Right lobe of liver (tissue), 6 donors: ENCODE data around the gene CIB2. TPM values are rescaled to one million over a fixed set of nuclear protein-coding genes. Genes with fewer than 3 reads are reported as not detected.
A peak's percentile ranks its signal among the peaks of the same experiment; 100 is the strongest.

ENCODE experiments used
- ATAC-seq, 4 donors: fragments of 200-7000 bp; cut with Tn5 transposase; one replicate each; pipeline ENCODE4 v1.9.1; 2020; ENCODE audit warnings: mild to moderate bottlenecking in 4 of 4, moderate library complexity in 4 of 4
- DNase-seq, 3 donors: peaks; one replicate each; pipeline ENCODE4 v3.0.0-alpha.2; 2020
- H3K27ac ChIP-seq, 3 donors: fragments of 200-600 bp; one replicate each; pipeline ENCODE4 v1.8.0; 2022
- H3K27me3 ChIP-seq, 2 donors: fragments of 200-600 bp; one replicate each; pipeline ENCODE4 v1.8.0; 2022
- H3K36me3 ChIP-seq, 4 donors: fragments of 200-600 bp; sonication (generic) in 1 of 4; one replicate each; pipeline versions ENCODE4 v1.5.1 to v1.8.0; 2017 to 2022; ENCODE audit warnings: control low read depth in 1 of 4
- H3K4me1 ChIP-seq, 4 donors: fragments of 200-600 bp; sonication (generic) in 1 of 4; one replicate each; pipeline versions ENCODE4 v1.5.1 to v1.8.0; 2017 to 2022; ENCODE audit warnings: control low read depth in 1 of 4
- H3K4me3 ChIP-seq, 3 donors: fragments of 200-600 bp; one replicate each; pipeline ENCODE4 v1.8.0; 2022
- H3K9me3 ChIP-seq, 4 donors: fragments of 200-600 bp; sonication (generic) in 1 of 4; one replicate each; pipeline versions ENCODE4 v1.5.1 to v1.8.0; 2017 to 2022; ENCODE audit warnings: control low read depth in 1 of 4
- POLR2A ChIP-seq: fragments of 450-650 bp; IDR thresholded peaks from one replicate; pipeline ENCODE4 v1.6.1; 2017; ENCODE audit warnings: antibody characterized with exemption, mild to moderate bottlenecking
- WGBS: methylation state at CpG from one replicate; pipeline ENCODE4 v1.1.6; 2018; ENCODE audit warnings: low coverage, low lambda C conversion rate; ENCODE audit not compliant: insufficient coverage; ENCODE audit errors: missing lambda C conversion rate; 5-methylcytosine and 5-hydroxymethylcytosine counted together
- intact Hi-C, 2 donors: fragments of 100-400 bp; cut with DNase I; formaldehyde crosslinking; loops; one replicate each; pipeline versions ENCODE4 v1.11.2 to v1.14.1; 2022
- total RNA-seq, 6 experiments: library from RNA; depleted of rRNA in 2 of 6; stranded (reverse); fragments of >200 nt in 2 of 6; fragmentation: NEBNext Ultra II Directional in 3 of 6; extraction: Animal tissue kit (Norgen Biotek cat#: 25700) in 3 of 6; gene quantifications; one replicate each; pipeline versions ENCODE4 v1.1.0 to v1.2.4, GENCODE V29; 2016 to 2023
- TF ChIP-seq, protein P1 (sequence below), 4 donors: fragments of 200-600 bp in 3 of 4; fragments of 450-650 bp in 1 of 4; IDR thresholded peaks; one replicate each; pipeline versions ENCODE4 v1.5.1 to v1.8.0; 2016 to 2022; ENCODE audit warnings: antibody characterized with exemption in 4 of 4, mild to moderate bottlenecking in 2 of 4
- donor health status: DM: no; HTN: yes; CAD: no.
- donor health status: DM: no; HTN: no; CAD: no.
- donor health status: DM: no; HTN: no; CAD: no.
- donor health status: DM: no; HTN: yes; CAD: no.
- donor health status: DM: no; HTN: yes; CAD: no.

CIB2 gene
- total RNA-seq, 6 experiments from 2014 or later: 0.22 to 1.3 (median 0.74) TPM; not detected in 1

DNA sequence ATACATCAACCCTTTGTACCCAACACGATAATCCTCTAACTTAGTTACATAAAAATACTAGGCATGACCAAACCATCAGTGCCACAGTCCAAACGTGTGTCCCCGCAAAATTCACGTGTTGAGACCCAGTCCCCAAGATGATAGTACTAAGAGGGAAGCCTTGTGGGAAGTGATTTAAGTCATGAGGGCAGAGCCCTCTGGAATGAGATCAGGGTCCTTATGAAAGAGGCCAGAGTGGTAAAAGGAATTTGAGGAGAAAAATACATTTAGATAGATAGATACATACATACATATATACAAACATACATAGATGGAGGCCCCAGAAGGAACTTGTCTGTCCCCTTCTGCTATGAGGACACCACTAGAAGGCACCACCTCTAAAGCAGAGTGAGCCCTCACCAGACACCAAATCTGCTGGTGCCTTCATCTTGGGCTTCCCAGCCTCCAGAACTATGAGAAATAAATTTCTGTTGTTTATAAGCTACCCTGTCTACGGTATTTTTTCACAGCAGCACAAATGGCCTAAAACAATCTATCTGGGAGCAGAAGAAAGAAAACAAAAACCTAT, 61.7 kb downstream of the CIB2 start:
- peak overlapping the region; percentile 56 to 66 (median 60) for H3K27ac ChIP-seq
- TF ChIP-seq, protein P1, sequence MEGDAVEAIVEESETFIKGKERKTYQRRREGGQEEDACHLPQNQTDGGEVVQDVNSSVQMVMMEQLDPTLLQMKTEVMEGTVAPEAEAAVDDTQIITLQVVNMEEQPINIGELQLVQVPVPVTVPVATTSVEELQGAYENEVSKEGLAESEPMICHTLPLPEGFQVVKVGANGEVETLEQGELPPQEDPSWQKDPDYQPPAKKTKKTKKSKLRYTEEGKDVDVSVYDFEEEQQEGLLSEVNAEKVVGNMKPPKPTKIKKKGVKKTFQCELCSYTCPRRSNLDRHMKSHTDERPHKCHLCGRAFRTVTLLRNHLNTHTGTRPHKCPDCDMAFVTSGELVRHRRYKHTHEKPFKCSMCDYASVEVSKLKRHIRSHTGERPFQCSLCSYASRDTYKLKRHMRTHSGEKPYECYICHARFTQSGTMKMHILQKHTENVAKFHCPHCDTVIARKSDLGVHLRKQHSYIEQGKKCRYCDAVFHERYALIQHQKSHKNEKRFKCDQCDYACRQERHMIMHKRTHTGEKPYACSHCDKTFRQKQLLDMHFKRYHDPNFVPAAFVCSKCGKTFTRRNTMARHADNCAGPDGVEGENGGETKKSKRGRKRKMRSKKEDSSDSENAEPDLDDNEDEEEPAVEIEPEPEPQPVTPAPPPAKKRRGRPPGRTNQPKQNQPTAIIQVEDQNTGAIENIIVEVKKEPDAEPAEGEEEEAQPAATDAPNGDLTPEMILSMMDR (IDR thresholded peaks at IDR 0.05): no peak
- no peak for TF ChIP-seq POLR2A
- H3K4me3 ChIP-seq: no peak overlapping the region
- 46% methylated on average over 5 of the region's 5 CpGs for WGBS
- H3K9me3 ChIP-seq: no peaks in the 10 kb centered on the region
- peaks cover 0 to 79% (median 34%) of the 10 kb centered on the region in 4 donors for H3K4me1 ChIP-seq
- no peaks in the 10 kb centered on the region for H3K27me3 ChIP-seq
- no peak for ATAC-seq
- H3K36me3 ChIP-seq: no peaks in the 10 kb centered on the region
- DNase-seq: no peak
- intact Hi-C loops: loop anchor here (5.0 to 10.0 kb wide), 2 partner anchors 57 to 65 kb away; no protein-coding TSS in a partner anchor

DNA sequence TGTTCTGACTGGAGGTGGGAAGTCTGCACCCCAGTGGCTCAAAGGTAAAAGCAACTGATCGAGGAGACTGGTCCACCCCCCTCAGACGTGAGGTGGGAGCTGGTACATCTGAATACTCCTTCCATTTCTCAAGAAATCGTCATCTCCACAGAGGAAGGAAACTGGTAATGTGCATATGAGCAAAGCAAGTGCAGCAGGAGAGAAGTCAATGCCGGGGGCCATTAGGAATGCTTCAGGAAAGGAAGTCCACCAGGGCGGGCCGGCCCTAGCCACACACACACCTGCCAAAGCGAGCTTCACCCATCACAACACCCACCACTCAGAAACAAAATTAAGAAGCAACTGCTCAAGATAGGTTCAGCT, 62.2 kb downstream of the CIB2 start:
- Histone ChIP-seq H3K27ac (peak overlapping the region; percentile 56 to 66 (median 60)), H3K27me3 (no peaks in the 10 kb centered on the region), H3K4me1 (peaks cover 0 to 84% (median 36%) of the 10 kb centered on the region in 4 donors), H3K9me3 (no peaks in the 10 kb centered on the region), H3K36me3 (no peaks in the 10 kb centered on the region), H3K4me3 (no peak overlapping the region)
- DNase-seq (no peak), ATAC-seq (no peak)
- 60% methylated on average over 6 of the region's 7 CpGs for WGBS
- intact Hi-C loops: loop anchor here in 1 of 2 donors (10.0 kb wide), 1 partner anchor 64 kb away; no protein-coding TSS in a partner anchor
- no peak for TF ChIP-seq POLR2A
- TF ChIP-seq, protein P1 (IDR thresholded peaks at IDR 0.05): no peak

DNA sequence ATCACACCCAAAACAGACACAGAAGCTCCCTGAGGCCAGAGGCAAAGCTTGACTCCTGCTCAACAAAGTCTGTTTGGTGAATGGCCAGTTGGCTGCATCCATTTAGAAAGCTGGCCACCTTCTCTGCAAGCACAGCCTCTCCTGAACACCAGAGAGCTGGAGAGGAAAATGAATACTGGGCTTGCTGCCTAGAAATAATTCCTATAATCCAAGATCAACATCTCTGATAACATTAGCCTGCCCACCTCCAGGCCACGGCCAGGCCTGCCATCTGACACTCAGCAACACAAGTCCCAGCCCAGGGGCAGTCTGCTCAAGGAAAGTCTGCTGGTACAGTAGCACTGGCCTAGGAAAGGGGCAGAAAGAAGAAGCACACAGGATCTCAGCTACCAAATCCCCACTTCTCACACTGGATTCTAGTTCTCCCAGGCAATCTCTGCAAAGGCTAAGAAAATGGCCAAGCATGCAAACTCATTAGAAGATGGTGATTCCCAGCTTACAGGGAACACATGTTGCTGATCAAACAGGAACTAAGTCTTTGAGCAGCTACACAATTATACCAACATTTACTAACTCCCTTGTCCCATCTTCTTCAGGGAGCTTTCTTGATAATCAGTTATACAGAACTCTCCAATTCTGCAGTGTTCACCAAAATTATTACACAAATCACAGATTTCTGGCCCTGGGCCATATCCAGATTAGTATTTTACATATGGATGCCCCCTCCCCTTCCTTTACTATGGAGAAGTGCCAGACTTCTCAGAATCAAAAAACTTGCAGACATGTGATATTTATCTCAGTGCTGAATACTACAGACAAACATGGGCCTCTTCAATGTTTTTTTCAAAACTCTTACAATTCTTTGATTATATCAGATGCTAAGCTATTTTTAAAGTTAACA, 63.7 kb downstream of the CIB2 start:
- 29% methylated on average over 1 of the region's 1 CpG for WGBS
- peak; percentile 6 to 27 (median 16) for ATAC-seq
- H3K4me3 ChIP-seq: no peak overlapping the region
- no peak for TF ChIP-seq POLR2A
- TF ChIP-seq, protein P1 (IDR thresholded peaks at IDR 0.05): no peak
- intact Hi-C loops: loop anchor here in 1 of 2 donors (10.0 kb wide), 1 partner anchor 63 kb away; no protein-coding TSS in a partner anchor
- H3K9me3 ChIP-seq: no peaks in the 10 kb centered on the region
- H3K27me3 ChIP-seq: no peaks in the 10 kb centered on the region
- H3K4me1 ChIP-seq: peaks cover 0 to 87% (median 41%) of the 10 kb centered on the region in 4 donors
- H3K27ac ChIP-seq: peak overlapping the region; percentile 82 to 99 (median 92)
- peak in 2 of 3 donors; percentile 78 for DNase-seq
- H3K36me3 ChIP-seq: no peaks in the 10 kb centered on the region

DNA sequence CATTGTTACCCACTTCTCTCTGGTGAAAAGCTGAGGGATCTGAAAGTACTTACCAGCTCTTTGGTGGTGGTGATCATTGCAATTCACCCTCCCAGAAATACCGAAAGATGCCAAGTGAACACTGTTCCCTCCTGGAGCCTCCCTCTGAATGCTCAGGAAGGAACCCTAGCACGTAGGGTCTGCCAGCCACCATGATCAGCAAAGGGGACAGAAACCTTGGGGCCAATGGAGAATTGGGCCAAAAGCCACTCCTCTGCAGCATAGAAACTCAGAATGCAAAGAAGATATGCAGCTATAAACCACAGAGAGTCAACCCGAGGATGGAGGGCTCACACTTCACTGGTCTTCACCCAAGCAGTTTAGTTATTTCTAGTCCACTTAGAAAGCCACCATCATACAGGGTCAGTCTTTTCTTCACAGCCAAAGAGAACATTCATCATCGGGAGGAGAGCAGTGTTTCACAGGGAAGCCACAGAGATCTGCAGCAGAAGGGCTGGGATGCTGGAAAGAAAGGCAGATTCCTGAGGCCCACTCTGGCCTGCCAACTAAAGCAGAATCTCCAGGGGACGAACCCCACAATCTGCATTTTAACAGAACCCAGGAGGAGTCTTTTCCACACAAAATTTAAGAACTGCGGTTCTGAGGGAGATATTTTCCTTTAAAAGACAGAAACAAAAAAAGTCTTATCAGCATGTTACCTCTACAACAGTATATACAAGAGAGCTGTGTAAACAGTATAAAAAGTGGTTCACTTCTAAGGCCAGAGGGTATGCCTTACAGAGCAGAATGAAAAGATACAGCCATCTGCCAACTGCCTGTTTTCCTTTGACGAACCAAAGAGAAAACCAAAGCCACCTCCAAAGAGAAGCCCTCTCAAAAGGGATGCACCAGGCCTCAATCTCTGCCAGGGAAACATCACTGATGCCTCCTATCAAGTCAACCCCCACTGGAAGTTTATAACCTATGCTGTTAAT, 65.0 kb downstream of the CIB2 start:
- DNase-seq (peak in 1 of 3 donors; percentile 22), ATAC-seq (no peak)
- Histone ChIP-seq H3K36me3 (no peaks in the 10 kb centered on the region), H3K4me3 (no peak overlapping the region), H3K4me1 (peaks cover 0 to 92% (median 40%) of the 10 kb centered on the region in 4 donors), H3K9me3 (no peaks in the 10 kb centered on the region), H3K27ac (peak overlapping the region; percentile 82 to 99 (median 92)), H3K27me3 (no peaks in the 10 kb centered on the region)
- intact Hi-C loops: loop anchor here in 1 of 2 donors (10.0 kb wide), 1 partner anchor 61 kb away; no protein-coding TSS in a partner anchor
- no peak for TF ChIP-seq POLR2A
- TF ChIP-seq, protein P1 (IDR thresholded peaks at IDR 0.05): no peak
- 49% methylated on average over 7 of the region's 7 CpGs for WGBS
